DOHH2 (cell line): ENCODE data around the gene RAB7A.

Experiments used
- EZH2phosphoT487 ChIP-seq: fragments of 200-600 bp; sonication (generic); IDR thresholded peaks from 2 replicates; pipeline ENCODE4 v1.6.1; 2017; ENCODE audit warnings: borderline replicate concordance, mild to moderate bottlenecking, antibody characterized with exemption, low read length, moderate library complexity, mixed read lengths
- TF ChIP-seq, protein P1 (sequence below): fragments of 200-600 bp; sonication (generic); IDR thresholded peaks from one replicate; pipeline ENCODE4 v1.5.1; 2014; ENCODE audit warnings: antibody characterized with exemption, mild to moderate bottlenecking, low read depth, low read length; ENCODE audit not compliant: poor library complexity, severe bottlenecking

- TF ChIP-seq, protein P1, sequence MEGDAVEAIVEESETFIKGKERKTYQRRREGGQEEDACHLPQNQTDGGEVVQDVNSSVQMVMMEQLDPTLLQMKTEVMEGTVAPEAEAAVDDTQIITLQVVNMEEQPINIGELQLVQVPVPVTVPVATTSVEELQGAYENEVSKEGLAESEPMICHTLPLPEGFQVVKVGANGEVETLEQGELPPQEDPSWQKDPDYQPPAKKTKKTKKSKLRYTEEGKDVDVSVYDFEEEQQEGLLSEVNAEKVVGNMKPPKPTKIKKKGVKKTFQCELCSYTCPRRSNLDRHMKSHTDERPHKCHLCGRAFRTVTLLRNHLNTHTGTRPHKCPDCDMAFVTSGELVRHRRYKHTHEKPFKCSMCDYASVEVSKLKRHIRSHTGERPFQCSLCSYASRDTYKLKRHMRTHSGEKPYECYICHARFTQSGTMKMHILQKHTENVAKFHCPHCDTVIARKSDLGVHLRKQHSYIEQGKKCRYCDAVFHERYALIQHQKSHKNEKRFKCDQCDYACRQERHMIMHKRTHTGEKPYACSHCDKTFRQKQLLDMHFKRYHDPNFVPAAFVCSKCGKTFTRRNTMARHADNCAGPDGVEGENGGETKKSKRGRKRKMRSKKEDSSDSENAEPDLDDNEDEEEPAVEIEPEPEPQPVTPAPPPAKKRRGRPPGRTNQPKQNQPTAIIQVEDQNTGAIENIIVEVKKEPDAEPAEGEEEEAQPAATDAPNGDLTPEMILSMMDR: no peak
- no peak for TF ChIP-seq EZH2phosphoT487
These were observed 118.5 kb downstream of the RAB7A start for GRCh38 chr3:128844502-128844901.
